ENCODE data around the gene TDRD5.

TDRD5 gene

GRCh38 chr1:179598631-179599030 lies 7.0 kb downstream of the TDRD5 start:
- no peak for DNase-seq (ENCODE audit: extremely low spot score)
- TF ChIP-seq CTCF (IDR thresholded peaks at IDR 0.05; ENCODE audit: control extremely low read depth, extremely low read depth, low read depth, missing control alignments) = no peak
- POLR2A ChIA-PET = no interaction called here
- CTCF ChIA-PET = interaction anchor here (0.6 to 2.0 kb wide), 3 partner anchors 212 to 520 kb away, joined by 3 to 6 read pairs (median 4); no protein-coding TSS in a partner anchor

- peak; percentile 11 for TF ChIP-seq CTCF (IDR thresholded peaks at IDR 0.05; ENCODE audit: control extremely low read depth, extremely low read depth, low read depth, missing control alignments)
- ChIA-PET POLR2A (no interaction called here), CTCF (interaction anchor here (1.0 to 2.0 kb wide), 4 partner anchors 16 to 521 kb away, joined by 3 to 6 read pairs (median 4); no protein-coding TSS in a partner anchor)
- no peak for DNase-seq (ENCODE audit: extremely low spot score)
These were observed 8.1 kb downstream of the TDRD5 start for GRCh38 chr1:179599623-179600249.

- TF ChIP-seq CTCF (IDR thresholded peaks at IDR 0.05; ENCODE audit: control extremely low read depth, extremely low read depth, low read depth, missing control alignments) = no peak
- POLR2A ChIA-PET = no interaction called here
- CTCF ChIA-PET = no interaction called here
These were observed 9.5 kb downstream of the TDRD5 start for GRCh38 chr1:179601093-179601492.

GRCh38 chr1:179612361-179612760 lies 20.7 kb downstream of the TDRD5 start:
- no peak for DNase-seq (ENCODE audit: extremely low spot score)
- ChIA-PET POLR2A (no interaction called here), CTCF (no interaction called here)
- TF ChIP-seq CTCF (IDR thresholded peaks at IDR 0.05; ENCODE audit: control extremely low read depth, extremely low read depth, low read depth, missing control alignments) = no peak

More at GRCh38 chr1:179601093-179601492, 9.5 kb downstream of the TDRD5 start:
- no peak for DNase-seq (ENCODE audit: extremely low spot score)

GRCh38 chr1:179630719-179631118 lies 39.1 kb downstream of the TDRD5 start:
- no peak for DNase-seq (ENCODE audit: extremely low spot score)
- no peak for TF ChIP-seq CTCF (IDR thresholded peaks at IDR 0.05; ENCODE audit: control extremely low read depth, extremely low read depth, low read depth, missing control alignments)
- ChIA-PET POLR2A (no interaction called here), CTCF (interaction anchor here (0.9 kb wide), 1 partner anchor 8 kb away, joined by 3 read pairs; no protein-coding TSS in a partner anchor)

- ChIA-PET CTCF (no interaction called here), POLR2A (no interaction called here)
- no peak for TF ChIP-seq CTCF (IDR thresholded peaks at IDR 0.05; ENCODE audit: control extremely low read depth, extremely low read depth, low read depth, missing control alignments)
- no peak for DNase-seq (ENCODE audit: extremely low spot score)
These were observed 41.2 kb downstream of the TDRD5 start for GRCh38 chr1:179632868-179633267.
